SK-N-MC (cell line): ENCODE measurements around the gene DISP2.
A peak's percentile ranks its signal among the peaks of the same experiment; 100 is the strongest.

Source experiments
- DNase-seq: peaks from one replicate; pipeline ENCODE4 v3.0.0-alpha.2; 2011; ENCODE audit warnings: low read depth, low spot score
- H3K27ac ChIP-seq: fragments of 200-600 bp; sonication (generic); 2 replicates; pipeline ENCODE4 v1.5.1; 2016; ENCODE audit warnings: mixed run types
- H3K36me3 ChIP-seq: fragments of 200-600 bp; sonication (generic); 2 replicates; pipeline ENCODE4 v1.6.1; 2017; ENCODE audit warnings: antibody characterized with exemption, low read length, mixed read lengths; ENCODE audit not compliant: insufficient read depth
- H3K4me3 ChIP-seq: fragments of 200-600 bp; sonication (generic); 2 replicates; pipeline ENCODE4 v1.5.1; 2016
- H3K9ac ChIP-seq: fragments of 200-600 bp; sonication (generic); 2 replicates; pipeline ENCODE4 v1.8.0; 2017; ENCODE audit warnings: mixed run types, mixed read lengths; ENCODE audit not compliant: insufficient read length
- H3K9me3 ChIP-seq: fragments of 200-600 bp; sonication (generic); 2 replicates; pipeline ENCODE4 v1.6.1; 2017; ENCODE audit warnings: low read depth, mild to moderate bottlenecking, antibody characterized with exemption, low read length, moderate library complexity, mixed read lengths
- EZH2 ChIP-seq: fragments of 200-600 bp; sonication (generic); IDR thresholded peaks from one replicate; pipeline ENCODE4 v1.6.1; 2017; ENCODE audit warnings: antibody characterized with exemption
- FOXP2 ChIP-seq: optimal IDR thresholded peaks from 2 replicates; pipeline ENCODE3; 2011; ENCODE audit warnings: mild to moderate bottlenecking, moderate library complexity; ENCODE audit not compliant: insufficient read depth; ENCODE audit errors: extremely low read length, control extremely low read depth
- POLR2AphosphoS5 ChIP-seq: IDR thresholded peaks from 2 replicates; pipeline ENCODE4 v1.6.1; 2012; ENCODE audit warnings: mild to moderate bottlenecking, low read depth, low read length, borderline replicate concordance

Gene DISP2

DNA sequence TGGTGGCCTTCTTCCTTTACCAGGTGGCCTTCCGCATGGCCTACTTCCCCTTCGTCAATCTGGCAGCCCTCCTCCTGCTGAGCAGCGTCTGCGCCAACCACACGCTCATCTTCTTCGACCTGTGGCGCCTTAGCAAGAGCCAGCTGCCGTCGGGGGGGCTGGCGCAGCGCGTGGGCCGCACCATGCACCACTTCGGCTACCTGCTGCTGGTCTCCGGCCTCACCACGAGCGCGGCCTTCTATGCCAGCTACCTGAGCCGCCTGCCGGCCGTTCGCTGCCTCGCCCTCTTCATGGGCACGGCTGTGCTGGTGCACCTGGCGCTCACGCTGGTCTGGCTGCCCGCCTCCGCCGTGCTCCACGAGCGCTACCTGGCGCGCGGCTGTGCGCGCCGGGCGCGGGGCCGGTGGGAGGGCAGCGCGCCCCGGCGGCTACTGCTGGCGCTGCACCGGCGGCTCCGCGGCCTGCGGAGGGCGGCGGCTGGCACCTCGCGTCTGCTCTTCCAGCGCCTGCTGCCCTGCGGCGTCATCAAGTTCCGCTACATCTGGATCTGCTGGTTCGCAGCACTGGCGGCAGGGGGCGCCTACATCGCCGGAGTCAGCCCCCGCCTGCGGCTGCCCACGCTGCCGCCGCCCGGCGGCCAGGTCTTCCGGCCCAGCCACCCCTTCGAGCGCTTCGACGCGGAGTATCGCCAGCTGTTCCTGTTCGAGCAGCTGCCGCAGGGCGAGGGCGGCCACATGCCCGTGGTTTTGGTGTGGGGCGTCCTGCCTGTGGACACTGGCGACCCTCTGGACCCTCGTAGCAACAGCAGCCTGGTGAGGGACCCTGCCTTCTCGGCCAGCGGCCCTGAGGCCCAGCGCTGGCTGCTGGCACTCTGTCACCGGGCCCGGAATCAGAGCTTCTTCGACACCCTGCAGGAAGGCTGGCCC, 9.9 kb downstream of the DISP2 start:
- Histone ChIP-seq H3K9me3 (no peaks in the 10 kb centered on the region), H3K4me3 (peak overlapping the region; percentile 38), H3K36me3 (no peaks in the 10 kb centered on the region), H3K9ac (no peak overlapping the region), H3K27ac (no peak overlapping the region)
- no peak for DNase-seq
- peak; percentile 62 for TF ChIP-seq FOXP2
- no peak for TF ChIP-seq POLR2AphosphoS5

DNA sequence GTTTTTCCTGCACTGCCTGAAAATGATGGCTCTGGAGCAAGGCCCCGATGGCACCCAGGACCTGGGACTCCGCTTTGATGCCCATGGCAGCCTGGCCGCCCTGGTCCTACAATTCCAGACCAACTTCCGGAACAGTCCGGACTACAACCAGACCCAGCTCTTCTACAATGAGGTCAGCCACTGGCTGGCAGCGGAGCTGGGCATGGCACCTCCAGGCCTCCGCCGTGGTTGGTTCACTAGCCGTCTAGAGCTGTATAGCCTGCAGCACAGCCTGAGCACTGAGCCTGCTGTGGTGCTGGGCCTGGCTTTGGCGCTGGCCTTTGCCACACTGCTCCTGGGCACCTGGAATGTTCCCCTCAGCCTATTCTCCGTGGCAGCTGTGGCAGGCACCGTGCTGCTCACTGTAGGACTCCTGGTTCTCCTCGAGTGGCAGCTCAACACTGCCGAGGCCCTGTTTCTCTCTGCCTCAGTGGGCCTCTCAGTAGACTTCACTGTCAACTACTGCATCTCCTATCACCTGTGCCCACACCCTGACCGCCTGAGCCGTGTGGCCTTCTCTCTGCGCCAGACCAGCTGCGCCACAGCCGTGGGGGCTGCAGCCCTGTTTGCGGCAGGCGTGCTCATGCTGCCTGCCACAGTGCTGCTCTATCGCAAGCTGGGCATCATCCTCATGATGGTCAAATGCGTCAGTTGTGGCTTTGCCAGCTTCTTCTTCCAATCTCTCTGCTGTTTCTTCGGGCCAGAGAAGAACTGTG, 10.9 kb downstream of the DISP2 start:
- no peak for DNase-seq
- H3K27ac ChIP-seq: no peak overlapping the region
- H3K9ac ChIP-seq: no peak overlapping the region
- no peak overlapping the region for H3K4me3 ChIP-seq
- H3K9me3 ChIP-seq: no peaks in the 10 kb centered on the region
- H3K36me3 ChIP-seq: no peaks in the 10 kb centered on the region
- TF ChIP-seq EZH2: no peak
- TF ChIP-seq FOXP2: no peak
- no peak for TF ChIP-seq POLR2AphosphoS5

DNA sequence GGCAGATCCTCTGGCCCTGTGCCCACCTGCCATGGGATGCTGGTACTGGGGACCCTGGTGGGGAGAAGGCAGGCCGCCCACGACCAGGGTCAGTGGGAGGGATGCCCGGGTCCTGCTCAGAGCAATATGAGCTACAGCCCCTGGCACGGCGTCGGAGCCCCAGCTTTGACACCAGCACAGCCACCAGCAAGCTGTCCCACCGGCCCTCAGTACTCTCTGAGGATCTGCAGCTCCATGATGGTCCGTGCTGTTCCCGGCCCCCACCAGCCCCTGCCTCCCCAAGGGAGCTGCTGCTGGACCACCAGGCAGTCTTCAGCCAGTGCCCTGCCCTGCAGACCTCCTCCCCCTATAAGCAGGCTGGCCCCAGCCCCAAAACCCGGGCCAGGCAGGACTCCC, 11.5 kb downstream of the DISP2 start:
- Histone ChIP-seq H3K27ac (no peak overlapping the region), H3K4me3 (no peak overlapping the region), H3K9ac (no peak overlapping the region), H3K36me3 (no peaks in the 10 kb centered on the region), H3K9me3 (no peaks in the 10 kb centered on the region)
- no peak for DNase-seq
- TF ChIP-seq POLR2AphosphoS5 (no peak), FOXP2 (no peak), EZH2 (no peak)

DNA sequence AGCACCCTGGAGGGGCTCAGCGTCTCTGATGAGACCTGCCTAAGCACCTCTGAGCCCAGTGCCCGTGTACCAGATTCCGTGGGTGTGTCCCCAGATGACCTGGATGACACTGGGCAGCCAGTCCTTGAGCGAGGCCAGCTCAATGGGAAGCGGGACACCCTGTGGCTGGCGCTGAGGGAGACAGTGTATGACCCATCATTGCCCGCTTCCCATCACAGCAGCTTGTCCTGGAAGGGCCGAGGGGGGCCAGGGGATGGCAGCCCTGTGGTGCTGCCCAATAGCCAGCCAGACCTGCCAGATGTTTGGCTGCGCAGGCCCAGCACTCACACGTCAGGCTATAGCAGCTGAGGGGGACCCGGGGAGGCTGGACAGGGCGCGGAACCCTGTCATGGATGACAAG, 12.0 kb downstream of the DISP2 start:
- Histone ChIP-seq H3K36me3 (no peaks in the 10 kb centered on the region), H3K4me3 (no peak overlapping the region), H3K27ac (no peak overlapping the region), H3K9me3 (no peaks in the 10 kb centered on the region), H3K9ac (no peak overlapping the region)
- TF ChIP-seq FOXP2 (no peak), EZH2 (no peak), POLR2AphosphoS5 (no peak)
- DNase-seq: no peak

DNA sequence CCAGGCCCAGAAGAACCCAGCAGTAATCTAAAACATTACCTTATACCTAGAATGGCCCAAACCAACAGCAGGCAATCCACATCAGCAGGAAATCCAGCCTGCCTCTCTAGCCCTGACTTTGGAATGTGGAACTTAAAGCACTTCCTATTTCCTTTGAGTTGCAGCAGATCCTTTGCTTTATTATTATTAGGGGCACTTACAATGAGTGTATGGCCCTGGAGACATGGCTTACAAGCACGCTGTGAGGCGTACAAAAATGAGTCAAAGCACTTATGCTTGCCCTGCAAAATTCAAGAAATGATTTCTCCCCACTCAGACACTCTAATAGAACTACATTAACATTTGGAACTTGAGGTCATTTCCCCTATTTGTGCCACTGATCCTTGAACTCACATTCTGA, 15.0 kb downstream of the DISP2 start:
- Histone ChIP-seq H3K9ac (no peak overlapping the region), H3K36me3 (no peaks in the 10 kb centered on the region), H3K9me3 (no peaks in the 10 kb centered on the region), H3K27ac (peak overlapping the region; percentile 86), H3K4me3 (no peak overlapping the region)
- DNase-seq: no peak
- no peak for TF ChIP-seq FOXP2
- no peak for TF ChIP-seq EZH2
- no peak for TF ChIP-seq POLR2AphosphoS5

DNA sequence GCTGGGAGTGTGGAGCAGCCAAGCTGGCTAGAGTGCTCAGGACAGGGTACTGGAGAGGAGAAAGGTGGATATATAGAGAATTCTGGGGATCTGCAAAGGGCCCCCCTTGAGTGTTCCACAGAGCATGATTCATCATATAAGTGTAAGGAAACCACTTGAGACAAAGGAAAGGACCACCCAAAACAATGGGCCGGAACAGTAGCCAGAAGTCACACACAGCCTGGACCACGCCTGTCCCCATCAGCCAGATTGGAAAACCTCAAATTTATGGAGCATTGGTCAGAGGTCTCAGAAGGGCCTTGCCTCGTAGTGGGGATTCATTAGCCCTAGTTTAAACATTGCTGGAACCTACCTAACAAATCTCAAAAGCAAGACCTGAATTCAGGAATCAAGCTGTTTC, 19.6 kb downstream of the DISP2 start:
- Histone ChIP-seq H3K9me3 (no peaks in the 10 kb centered on the region), H3K9ac (no peak overlapping the region), H3K36me3 (no peaks in the 10 kb centered on the region), H3K4me3 (no peak overlapping the region), H3K27ac (no peak overlapping the region)
- DNase-seq: no peak
- no peak for TF ChIP-seq POLR2AphosphoS5
- no peak for TF ChIP-seq FOXP2
- no peak for TF ChIP-seq EZH2

DNA sequence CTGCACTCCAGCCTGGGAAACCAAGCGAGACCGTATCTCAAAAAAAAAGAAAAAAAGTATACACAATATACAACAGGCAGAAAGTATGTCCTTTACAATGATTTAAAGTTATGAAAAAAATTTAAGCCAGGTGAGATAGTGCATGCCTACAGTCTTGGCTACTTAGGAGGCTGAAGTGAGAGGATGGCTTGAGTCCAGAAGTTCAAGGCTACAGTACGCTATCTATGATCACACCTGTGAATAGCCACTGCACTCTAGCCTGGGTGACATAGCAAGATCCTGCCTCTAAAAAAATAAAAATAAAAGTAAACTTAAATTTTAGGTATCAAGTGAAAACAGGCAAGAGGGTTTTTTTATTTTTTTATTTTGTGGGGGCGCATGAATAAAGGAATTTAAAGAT, 21.4 kb downstream of the DISP2 start:
- Histone ChIP-seq H3K9me3 (no peaks in the 10 kb centered on the region), H3K36me3 (peaks cover 1% of the 10 kb centered on the region; the same call in 1 of the 2 replicates), H3K4me3 (no peak overlapping the region), H3K9ac (no peak overlapping the region), H3K27ac (no peak overlapping the region)
- DNase-seq: no peak
- TF ChIP-seq EZH2 (no peak), FOXP2 (no peak), POLR2AphosphoS5 (no peak)

DNA sequence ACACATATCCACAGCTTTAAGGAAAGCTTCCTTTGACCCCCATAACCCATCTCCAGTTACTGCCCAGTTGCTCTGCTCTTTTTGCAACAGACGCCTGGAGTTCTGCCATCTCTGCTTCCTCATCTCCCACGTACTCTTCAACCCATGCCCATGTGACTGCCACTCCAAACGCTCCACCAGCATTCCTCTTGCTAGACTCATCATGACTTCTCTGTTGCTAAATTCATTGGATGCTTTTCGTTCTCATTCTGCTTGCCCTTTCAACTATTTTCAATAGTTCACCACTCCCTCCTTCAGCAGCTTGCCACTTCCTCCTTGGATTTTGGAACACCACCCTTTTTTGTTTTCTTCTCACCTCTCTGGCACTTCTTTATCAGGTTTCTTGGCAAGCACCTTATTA, 21.8 kb downstream of the DISP2 start:
- Histone ChIP-seq H3K9ac (no peak overlapping the region), H3K27ac (no peak overlapping the region), H3K36me3 (peaks cover 6% of the 10 kb centered on the region), H3K9me3 (no peaks in the 10 kb centered on the region), H3K4me3 (no peak overlapping the region)
- no peak for TF ChIP-seq POLR2AphosphoS5
- TF ChIP-seq FOXP2: no peak
- TF ChIP-seq EZH2: no peak
- no peak for DNase-seq
